ENCODE measurements around the gene EVL.

GRCh38 chr14:100153560-100153959 is 88.3 kb downstream of the EVL start:
- no peak for TF ChIP-seq CTCF (IDR thresholded peaks at IDR 0.05; ENCODE audit: control extremely low read depth in 1 of 3, insufficient read depth in 1 of 3, low read depth in 1 of 3, low read length in 3 of 3)
- no peak for TF ChIP-seq ATF2 (IDR thresholded peaks at IDR 0.05; ENCODE audit: low read length)
- TF ChIP-seq GABPA (IDR thresholded peaks at IDR 0.05; ENCODE audit: borderline replicate concordance, insufficient read depth, low read length): no peak
- TF ChIP-seq KDM5A (IDR thresholded peaks at IDR 0.05; ENCODE audit: low read length): no peak
- TF ChIP-seq EZH2 (IDR thresholded peaks at IDR 0.05; ENCODE audit: low read depth, low read length, severe bottlenecking): no peak
- TF ChIP-seq RXRA (IDR thresholded peaks at IDR 0.05; ENCODE audit: insufficient read depth, low read depth, low read length): no peak
- TF ChIP-seq CREB1 (IDR thresholded peaks at IDR 0.05): no peak
- TF ChIP-seq SP2 (IDR thresholded peaks at IDR 0.05; ENCODE audit: low read length): no peak
- no peak for TF ChIP-seq RFX5 (IDR thresholded peaks at IDR 0.05; ENCODE audit: borderline replicate concordance, low read depth, low read length)
- TF ChIP-seq RNF2 (IDR thresholded peaks at IDR 0.05; ENCODE audit: borderline replicate concordance, low read depth, low read length, missing control alignments, poor library complexity, severe bottlenecking): no peak
- no peak for TF ChIP-seq NRF1 (IDR thresholded peaks at IDR 0.05; ENCODE audit: low read depth, low read length)
- TF ChIP-seq EP300 (IDR thresholded peaks at IDR 0.05; ENCODE audit: borderline replicate concordance in 1 of 2, low read depth in 2 of 2, low read length in 2 of 2): no peak
- TF ChIP-seq HDAC6 (IDR thresholded peaks at IDR 0.05; ENCODE audit: low read depth, low read length): no peak

Measured in H1 (cell line).